ENCODE data around the gene FBXO24.

FBXO24 gene

GRCh38 chr7:100598425-100598824, 12.3 kb downstream of the FBXO24 start:
- Histone ChIP-seq H3K4me1 (ENCODE audit: control insufficient read depth, insufficient read depth, low read length) (peaks cover 12% of the 10 kb centered on the region), H3K36me3 (ENCODE audit: control insufficient read depth in 2 of 2, insufficient read depth in 1 of 2, low read length in 2 of 2) (no peaks in the 10 kb centered on the region; a peak in 1 of 3 replicates), H3K27ac (ENCODE audit: extremely low read depth, low read depth, low read length) (no peak overlapping the region), H3K9me3 (ENCODE audit: control insufficient read depth, insufficient read depth, low read depth, low read length) (no peaks in the 10 kb centered on the region), H3K4me3 (ENCODE audit: low read depth, low read length) (no peak overlapping the region)
- CTCF ChIA-PET, result interaction anchor here (0.6 to 1.7 kb wide), 2 partner anchors 10 to 144 kb away, joined by 3 to 5 read pairs; no protein-coding TSS in a partner anchor
- POLR2A ChIA-PET, result interaction anchor here (6.4 kb wide), 1 partner anchor 13 kb away, joined by 41 read pairs; the partner anchor contains the start of genes FBXO24 and LRCH4
- TF ChIP-seq, protein P1, sequence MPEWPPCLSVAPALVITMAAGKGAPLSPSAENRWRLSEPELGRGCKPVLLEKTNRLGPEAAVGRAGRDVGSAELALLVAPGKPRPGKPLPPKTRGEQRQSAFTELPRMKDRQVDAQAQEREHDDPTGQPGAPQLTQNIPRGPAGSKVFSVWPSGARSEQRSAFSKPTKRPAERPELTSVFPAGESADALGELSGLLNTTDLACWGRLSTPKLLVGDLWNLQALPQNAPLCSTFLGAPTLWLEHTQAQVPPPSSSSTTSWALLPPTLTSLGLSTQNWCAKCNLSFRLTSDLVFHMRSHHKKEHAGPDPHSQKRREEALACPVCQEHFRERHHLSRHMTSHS (tag by site-specific recombination; IDR thresholded peaks at IDR 0.05), result no peak
- TF ChIP-seq KLF9 (tag by site-specific recombination; IDR thresholded peaks at IDR 0.05; ENCODE audit: low read depth) (no peak), ZNF660 (tag by site-specific recombination; IDR thresholded peaks at IDR 0.05) (no peak), ZNF157 (tag by site-specific recombination; IDR thresholded peaks at IDR 0.05) (no peak), HOXA7 (CRISPR knock-in tag; IDR thresholded peaks at IDR 0.05; ENCODE audit: borderline replicate concordance) (no peak), ZNF610 (tag by site-specific recombination; IDR thresholded peaks at IDR 0.05; ENCODE audit: borderline replicate concordance) (no peak), ZNF175 (tag by site-specific recombination; IDR thresholded peaks at IDR 0.05) (no peak), ZNF354C (tag by site-specific recombination; IDR thresholded peaks at IDR 0.05; ENCODE audit: borderline replicate concordance, low read depth) (no peak), ZNF518A (tag by site-specific recombination; conservative IDR thresholded peaks at IDR 0.05; ENCODE audit: low read depth) (no peak), REST (tag by site-specific recombination; IDR thresholded peaks at IDR 0.05) (no peak)

DNA sequence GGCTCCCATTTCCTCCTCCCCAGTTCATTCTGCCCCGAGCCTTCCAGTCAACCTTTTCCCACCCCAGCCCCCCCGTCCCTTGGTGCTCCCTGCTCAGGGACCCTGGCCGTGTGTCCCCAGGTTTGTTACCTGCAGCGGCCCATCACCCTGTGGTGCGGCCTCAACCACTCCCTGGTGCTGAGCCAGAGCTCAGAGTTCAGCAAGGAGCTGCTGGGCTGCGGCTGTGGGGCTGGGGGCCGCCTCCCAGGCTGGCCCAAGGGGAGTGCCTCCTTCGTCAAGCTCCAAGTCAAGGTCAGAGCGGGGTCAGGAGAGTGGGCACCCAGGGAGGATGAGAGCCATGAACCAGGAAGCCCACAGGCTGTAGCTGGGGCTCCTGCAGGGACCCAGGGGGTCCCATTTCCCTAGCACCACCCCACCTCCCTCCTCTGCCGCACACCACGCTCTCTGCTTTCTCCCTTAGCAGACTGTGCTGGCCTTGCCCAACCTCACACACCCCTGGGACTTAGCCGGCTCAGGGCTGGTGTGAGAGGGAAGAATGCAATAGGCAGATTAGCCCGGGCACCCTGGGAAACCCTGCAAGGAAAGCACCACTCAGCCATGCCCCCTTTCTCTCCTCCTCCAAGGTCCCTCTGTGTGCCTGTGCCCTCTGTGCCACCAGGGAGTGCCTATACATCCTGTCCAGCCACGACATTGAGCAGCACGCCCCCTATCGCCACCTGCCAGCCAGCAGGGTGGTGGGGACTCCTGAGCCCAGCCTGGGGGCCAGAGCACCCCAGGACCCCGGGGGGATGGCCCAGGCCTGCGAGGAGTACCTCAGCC, 14.0 kb downstream of the FBXO24 start:
- CTCF ChIA-PET, result interaction anchor here (1.7 kb wide), 1 partner anchor 11 kb away, joined by 5 read pairs; no protein-coding TSS in a partner anchor
- TF ChIP-seq ZNF184 (tag by site-specific recombination; IDR thresholded peaks at IDR 0.05), result no peak
- TF ChIP-seq GLIS2 (tag by site-specific recombination; IDR thresholded peaks at IDR 0.05), result peak; percentile 27; the same call in 1 of the 2 replicates
- POLR2A ChIA-PET, result interaction anchor here (6.4 kb wide), 1 partner anchor 15 kb away, joined by 41 read pairs; the partner anchor contains the start of genes FBXO24 and LRCH4
- Histone ChIP-seq H3K9me3 (ENCODE audit: control insufficient read depth, insufficient read depth, low read depth, low read length) (no peaks in the 10 kb centered on the region), H3K36me3 (ENCODE audit: control insufficient read depth in 2 of 2, insufficient read depth in 1 of 2, low read length in 2 of 2) (no peaks in the 10 kb centered on the region; a peak in 1 of 3 replicates), H3K4me1 (ENCODE audit: control insufficient read depth, insufficient read depth, low read length) (peaks cover 17% of the 10 kb centered on the region), H3K27ac (ENCODE audit: extremely low read depth, low read depth, low read length) (no peak overlapping the region), H3K4me3 (ENCODE audit: low read depth, low read length) (no peak overlapping the region)
